GM21515 (cell line): ENCODE results near the gene HEPHL1.
"Not testable (repeated sequence)": the region's sequence is repeated elsewhere in the genome, so short reads cannot be mapped to it uniquely, and the experiment has no call there.

Source experiments
- ATAC-seq: cut with Tn5 transposase; IDR thresholded peaks from one replicate; pipeline ENCODE4 v1.9.1; 2021; ENCODE audit not compliant: unreplicated experiment

The HEPHL1 gene, protein sequence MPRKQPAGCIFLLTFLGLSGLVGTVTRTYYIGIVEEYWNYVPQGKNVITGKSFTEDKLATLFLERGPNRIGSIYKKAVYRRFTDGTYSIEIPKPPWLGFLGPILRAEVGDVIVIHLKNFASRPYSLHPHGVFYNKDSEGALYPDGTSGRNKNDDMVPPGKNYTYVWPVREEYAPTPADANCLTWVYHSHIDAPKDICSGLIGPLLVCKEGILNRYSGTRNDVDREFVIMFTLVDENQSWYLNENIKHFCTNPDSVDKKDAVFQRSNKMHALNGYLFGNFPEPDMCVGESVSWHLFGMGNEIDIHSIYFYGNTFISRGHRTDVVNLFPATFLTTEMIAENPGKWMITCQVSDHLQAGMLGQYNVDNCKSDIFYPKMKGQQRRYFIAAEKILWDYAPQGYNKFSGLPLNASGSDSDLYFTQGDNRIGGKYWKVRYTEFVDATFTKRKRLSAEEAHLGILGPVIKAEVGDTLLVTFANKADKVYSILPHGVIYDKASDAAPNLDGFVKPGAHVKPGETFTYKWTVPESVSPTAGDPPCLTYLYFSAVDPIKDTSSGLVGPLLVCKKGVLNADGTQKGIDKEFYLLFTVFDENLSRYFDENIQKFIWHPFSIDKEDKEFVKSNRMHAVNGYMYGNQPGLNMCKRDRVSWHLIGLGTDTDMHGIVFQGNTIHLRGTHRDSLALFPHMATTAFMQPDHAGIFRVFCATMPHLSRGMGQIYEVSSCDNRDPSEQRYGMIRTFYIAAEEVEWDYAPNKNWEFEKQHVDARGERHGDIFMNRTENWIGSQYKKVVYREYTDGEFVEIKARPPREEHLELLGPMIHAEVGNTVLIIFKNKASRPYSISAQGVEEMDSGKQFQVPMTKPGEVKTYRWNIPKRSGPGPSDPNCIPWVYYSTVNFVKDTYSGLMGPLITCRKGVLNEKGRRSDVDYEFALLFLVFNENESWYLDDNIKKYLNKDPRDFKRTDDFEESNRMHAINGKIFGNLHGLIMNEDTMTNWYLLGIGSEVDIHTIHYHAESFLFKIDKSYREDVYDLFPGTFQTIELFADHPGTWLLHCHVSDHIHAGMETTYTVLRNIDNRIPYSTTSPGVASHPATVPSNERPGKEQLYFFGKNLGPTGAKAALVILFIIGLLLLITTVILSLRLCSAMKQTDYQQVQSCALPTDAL

DNA sequence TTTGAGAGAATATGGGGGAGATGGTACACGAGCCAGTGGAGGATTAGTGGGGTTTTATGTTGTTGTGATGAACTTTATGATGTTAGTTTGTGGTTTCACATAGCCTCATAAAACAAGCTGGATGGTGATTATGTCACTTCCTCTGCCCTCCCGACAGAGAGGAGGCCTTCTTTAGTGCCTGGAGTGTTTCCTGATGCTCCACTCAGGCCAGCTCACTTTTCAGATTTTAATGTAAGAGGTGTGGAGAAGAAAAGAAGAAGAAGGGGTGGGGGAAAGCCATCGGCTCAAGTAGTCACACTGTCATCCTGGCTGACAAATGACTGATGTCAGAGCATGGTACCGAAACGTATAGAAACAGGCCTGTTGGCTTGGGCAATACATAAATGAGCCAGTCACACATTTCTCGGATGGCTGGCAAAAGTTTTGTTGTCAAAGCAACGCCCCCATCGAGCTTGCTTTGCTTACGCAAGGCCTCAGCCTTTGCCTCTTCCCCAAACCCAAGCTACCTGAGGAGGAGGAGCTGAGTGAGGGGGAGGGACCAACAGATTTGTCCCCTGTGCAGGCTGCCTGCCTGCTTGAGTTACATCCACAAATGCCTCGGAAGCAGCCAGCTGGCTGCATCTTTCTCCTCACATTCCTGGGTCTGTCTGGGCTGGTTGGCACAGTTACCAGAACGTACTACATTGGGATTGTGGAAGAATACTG lies at the start of gene HEPHL1:
TSS of gene HEPHL1 (plus strand) at position 578 of the 705 bp plus-strand sequence. CDS start at position 593, 15 bp downstream.
- ATAC-seq, result no peak

DNA sequence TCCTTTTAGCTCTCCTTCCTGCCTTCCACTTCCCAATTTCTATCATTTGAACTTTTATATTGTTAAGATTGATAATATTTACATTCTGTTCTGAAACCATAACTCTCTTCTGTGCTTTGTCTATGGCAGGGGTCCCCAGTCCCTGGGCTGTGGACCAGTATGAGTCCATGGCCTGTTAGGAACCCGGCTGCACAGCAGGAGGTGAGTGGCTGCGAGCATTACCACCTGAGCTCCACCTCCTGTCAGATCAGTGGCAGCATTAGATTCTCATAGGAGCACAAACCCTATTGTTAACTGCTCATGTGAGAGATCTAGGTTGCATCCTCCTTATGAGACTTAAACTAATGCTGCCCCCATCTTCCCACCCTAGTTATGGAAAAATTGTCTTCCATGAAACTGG lies 48.4 kb upstream of the HEPHL1 start:
- ATAC-seq, result no peak

DNA sequence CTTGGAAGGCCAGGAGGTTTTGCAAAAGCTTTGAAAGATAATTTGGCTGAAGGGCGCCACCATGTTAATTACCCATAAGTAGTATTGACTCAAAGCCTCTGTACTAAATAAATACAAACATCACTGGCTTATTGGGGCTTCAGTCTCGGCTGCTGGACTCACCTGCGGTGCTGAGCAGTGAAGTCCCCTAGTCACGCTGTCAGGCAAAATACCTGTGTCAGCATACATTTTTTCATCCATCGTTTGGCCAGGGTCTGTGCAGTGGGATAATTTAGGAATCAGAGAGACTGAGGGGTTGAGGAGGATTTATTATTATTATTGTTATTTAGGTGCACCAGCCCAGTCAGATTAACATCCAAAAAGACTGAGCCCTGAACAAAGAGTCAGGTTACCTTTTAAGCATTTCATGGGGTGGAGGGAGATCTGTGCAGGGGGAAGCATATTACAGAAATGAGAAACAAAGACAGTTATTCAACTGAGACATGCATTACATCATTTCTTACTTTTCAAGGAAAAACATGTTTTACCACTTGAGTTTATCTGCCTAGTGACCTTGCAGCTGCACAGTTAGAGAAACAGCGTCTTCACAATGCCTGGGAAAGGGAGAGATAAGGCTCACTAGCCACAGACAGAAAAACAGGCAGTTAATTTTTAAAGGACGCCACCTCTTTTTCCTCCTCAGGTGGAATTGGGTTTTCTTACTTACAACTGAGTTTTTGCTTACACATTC lies 47.7 kb upstream of the HEPHL1 start:
- not testable (repeated sequence) for ATAC-seq

GRCh38 chr11:93974759-93975158 lies 46.4 kb upstream of the HEPHL1 start:
- ATAC-seq, result no peak

- not testable (repeated sequence) for ATAC-seq
Observed at GRCh38 chr11:93976577-93977254, 44.4 kb upstream of the HEPHL1 start.

DNA sequence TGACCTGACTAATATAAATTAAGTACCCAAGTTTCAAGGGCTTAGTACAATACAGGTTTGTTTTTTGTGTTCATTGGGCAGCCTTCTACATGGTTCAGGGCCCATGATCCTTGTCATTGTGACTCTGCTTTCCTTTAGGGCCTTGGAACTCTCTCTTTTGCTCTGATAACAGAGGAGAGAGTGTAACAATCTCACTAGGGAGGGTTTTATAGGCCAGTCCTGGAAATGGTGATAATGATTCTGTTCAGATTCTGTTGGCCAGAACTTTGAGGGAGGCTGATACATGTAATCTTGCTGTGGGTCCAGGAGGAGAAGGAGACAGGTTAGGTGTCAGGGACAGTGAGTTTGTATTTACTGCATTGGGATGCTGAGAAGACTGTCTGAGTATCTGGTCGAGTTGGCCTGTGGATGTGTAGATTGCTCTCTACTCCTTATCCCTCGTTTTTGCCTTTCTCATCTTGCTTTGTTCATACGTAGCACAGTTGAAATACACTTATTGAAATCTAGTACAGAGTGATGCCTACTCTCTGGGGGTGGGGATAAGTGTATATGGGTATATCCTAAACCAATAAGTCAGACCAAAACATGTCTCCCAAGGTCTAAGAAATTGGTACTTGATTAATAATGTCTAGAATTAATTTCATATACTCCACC lies 37.5 kb upstream of the HEPHL1 start:
- no peak for ATAC-seq

DNA sequence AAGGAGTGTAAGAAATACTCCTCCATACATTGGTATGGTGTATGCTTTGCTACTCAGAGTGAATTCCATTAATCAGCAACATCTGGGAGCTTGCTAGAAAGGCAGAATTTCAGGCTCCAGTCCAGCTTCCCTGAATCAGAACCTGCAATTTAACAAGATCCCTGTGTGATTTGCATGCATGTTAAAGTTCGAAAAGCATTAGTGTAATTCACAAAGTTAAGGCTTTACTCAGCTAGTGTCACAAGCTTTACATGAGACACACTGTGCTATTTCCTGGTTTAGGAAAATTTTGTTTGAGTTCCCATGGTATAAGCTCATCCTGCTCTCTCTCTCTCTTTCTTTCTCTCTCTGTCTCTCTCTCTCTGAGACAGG lies 37.0 kb upstream of the HEPHL1 start:
- no peak for ATAC-seq

DNA sequence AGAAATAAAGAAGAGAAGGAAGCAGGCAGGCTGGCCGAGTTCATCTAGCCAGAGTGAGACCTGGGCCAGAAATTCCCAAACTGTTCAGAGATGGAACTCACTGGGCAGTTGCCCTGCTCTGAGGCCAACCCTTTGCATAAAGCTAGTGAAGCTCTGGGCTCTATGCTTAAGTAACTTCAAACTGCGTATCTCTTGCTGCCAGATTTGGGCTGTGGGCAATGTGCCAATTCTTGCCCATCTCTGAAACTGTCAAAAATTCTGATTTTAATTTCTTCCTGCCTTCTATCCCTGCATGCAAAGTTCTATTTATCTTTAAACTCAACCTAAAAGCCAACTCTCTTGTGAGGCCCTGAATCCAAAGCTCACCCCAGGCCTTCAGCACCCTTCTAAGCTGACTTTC lies 36.2 kb upstream of the HEPHL1 start:
- ATAC-seq, result no peak

DNA sequence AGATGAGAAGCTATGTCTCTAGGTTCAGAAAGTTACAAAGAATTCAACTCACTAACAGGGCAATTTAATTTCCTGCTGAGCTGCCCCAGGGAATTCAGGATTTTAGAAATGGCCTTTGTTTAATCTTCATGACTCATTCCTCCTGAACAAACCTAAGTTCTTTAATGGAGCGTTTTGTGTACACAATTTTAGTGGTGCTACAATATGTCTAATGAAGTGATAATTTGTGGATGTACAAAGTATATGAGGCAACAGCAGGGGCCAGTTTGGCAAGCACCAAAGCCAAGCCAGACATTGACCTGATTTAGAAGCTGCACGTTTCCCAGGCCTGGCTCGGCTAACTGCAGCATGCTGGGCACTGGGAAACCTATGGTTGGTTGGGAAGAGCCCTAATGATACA lies 34.4 kb upstream of the HEPHL1 start:
- no peak for ATAC-seq

GRCh38 chr11:93988455-93988854 lies 32.7 kb upstream of the HEPHL1 start:
- no peak for ATAC-seq

GRCh38 chr11:93988912-93989311 lies 32.2 kb upstream of the HEPHL1 start:
- no peak for ATAC-seq

DNA sequence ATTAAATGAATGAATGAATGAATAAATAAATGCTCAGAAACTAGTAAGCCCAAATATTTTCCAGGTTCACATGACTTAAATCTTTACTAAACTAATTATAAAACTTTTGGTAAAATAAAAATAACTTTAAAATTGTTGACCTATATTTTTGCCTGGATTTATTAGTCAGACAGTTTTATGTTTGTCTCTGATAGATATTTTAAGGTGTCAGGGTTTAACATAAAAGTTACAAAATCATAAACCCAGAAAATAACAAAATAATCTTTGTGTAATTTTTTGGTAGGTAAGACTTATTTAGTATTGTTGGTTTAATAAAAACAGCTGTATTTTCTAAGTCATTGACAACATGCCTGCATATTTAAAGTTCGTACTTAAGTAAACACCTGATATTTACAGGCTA lies 27.4 kb upstream of the HEPHL1 start:
- no peak for ATAC-seq

GRCh38 chr11:93997741-93998140 lies 23.4 kb upstream of the HEPHL1 start:
- ATAC-seq, result no peak

DNA sequence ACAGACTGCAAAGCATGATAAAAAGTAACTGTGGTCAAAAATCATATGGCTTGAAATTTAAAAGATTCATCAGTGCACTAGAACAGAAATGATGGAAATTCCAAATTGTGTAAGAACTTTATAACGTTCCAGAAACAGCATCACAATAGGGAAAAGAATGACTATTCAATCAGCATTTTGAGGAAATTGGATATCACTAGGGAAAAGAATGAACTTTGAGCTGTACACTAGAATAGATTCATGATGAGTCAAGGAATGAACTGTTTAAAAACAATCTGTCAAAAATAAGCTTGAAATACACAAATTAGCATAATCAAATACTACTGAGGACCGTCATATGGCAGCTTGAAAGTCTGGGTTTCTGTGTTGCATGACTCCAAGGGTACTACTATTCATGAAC lies 20.5 kb upstream of the HEPHL1 start:
- ATAC-seq, result no peak

DNA sequence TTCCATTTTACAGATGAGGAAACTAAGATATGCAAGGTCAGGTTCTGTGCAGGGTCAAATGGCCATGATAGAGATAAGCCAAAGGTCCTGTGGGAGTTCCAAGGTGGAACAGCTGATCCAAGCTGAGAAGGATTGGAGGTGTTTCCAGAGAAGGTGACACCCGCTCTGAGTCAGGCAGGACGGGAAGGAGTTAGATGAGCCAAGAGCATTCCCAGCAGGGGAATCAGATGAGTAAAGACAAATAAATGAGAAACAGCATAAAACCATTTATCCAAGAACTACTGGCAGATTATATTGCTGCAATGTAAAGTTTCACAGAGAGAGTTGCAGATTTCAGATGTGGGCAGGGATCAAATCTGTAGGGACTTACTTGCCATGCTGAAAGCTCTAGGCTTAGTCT lies 18.9 kb upstream of the HEPHL1 start:
- no peak for ATAC-seq

DNA sequence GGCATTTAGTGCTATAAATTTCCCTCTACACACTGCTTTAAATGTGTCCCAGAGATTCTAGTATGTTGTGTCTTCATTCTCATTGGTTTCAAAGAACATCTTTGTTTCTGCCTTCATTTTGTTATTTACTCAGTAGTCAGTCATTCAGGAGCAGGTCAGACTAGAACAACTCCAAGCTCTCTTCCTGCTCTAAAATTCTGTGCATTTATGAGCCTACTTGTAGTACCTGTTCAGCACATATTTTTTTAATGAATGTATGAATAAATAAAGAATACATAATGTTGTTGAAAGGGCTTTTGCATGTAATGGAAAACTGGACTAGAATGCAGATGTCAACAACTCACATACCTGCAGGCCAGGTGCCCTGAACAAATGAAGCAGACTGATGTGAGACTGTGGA lies 13.7 kb upstream of the HEPHL1 start:
- no peak for ATAC-seq

DNA sequence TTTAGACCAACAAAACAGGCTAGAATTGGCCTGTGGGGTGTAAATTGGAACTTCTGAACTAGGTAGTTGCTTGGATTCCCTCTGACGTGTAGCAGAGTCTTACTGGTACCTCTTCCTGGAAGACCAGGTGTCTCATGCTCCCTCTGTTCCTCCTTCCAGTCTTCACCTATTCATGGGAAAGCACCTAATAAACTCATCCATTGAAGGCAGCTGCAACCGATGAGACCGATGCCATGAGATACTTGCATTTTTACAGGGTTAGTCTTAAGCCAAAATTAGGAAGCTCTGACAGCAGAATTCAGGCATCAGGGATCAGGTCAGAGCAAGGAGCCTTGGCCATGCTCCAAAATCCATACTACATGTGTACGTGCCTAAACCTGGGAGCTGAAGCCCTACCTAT lies 13.2 kb upstream of the HEPHL1 start:
- ATAC-seq, result no peak

DNA sequence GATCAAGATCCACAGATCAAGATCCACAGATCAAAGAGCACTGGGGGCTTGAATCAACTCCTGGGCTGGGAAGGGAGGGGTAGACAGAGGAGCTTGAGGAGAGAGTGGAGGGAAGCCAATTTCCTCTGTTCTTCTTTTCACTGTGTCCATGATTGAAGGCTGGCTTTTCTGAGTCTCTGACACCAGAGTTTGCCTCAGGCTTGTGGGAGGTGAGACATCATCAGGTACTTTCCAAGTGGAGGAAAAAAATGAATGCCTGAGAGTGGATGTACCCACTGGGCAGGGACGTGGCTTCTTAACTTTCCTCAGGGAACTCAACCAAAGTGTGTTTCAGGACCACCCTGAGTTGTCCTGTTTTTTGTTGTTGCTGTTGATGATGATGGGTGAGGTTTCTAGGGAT lies 11.0 kb upstream of the HEPHL1 start:
- no peak for ATAC-seq

- no peak for ATAC-seq
Observed at GRCh38 chr11:94011478-94011877, 9.7 kb upstream of the HEPHL1 start.
